ENCODE data around the gene TUBGCP2.

The TUBGCP2 gene

DNA sequence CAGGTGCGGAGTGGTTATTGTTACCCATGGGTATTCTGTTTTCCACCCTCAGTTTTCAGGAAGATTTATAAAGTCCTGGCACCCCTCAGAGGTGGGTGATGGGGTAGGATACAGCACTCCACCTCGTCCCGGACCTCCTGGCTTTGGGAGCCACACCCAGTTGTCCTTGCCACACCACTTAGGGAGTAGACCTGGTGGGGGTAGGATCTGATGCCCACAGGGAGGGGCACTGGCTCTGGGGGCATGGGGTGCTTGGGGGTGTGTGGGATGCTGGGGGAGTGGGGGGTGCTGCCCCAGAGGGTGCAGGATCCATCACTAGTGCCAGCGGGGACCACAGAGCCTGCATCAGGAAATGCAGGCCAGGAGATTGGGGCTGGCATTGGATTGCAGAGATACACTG is 4.5 kb upstream of the TUBGCP2 start:
- no peaks in the 10 kb centered on the region for H3K27me3 ChIP-seq (ENCODE audit: insufficient read depth, poor library complexity, severe bottlenecking)
- DNase-seq (ENCODE audit: low spot score) = peak; percentile 14
- H3K27ac ChIP-seq (ENCODE audit: poor library complexity, severe bottlenecking) = no peak overlapping the region
- H3K9me3 ChIP-seq (ENCODE audit: severe bottlenecking) = no peaks in the 10 kb centered on the region
- ATAC-seq (ENCODE audit: low read depth) = no peak
- TF ChIP-seq, protein P1, sequence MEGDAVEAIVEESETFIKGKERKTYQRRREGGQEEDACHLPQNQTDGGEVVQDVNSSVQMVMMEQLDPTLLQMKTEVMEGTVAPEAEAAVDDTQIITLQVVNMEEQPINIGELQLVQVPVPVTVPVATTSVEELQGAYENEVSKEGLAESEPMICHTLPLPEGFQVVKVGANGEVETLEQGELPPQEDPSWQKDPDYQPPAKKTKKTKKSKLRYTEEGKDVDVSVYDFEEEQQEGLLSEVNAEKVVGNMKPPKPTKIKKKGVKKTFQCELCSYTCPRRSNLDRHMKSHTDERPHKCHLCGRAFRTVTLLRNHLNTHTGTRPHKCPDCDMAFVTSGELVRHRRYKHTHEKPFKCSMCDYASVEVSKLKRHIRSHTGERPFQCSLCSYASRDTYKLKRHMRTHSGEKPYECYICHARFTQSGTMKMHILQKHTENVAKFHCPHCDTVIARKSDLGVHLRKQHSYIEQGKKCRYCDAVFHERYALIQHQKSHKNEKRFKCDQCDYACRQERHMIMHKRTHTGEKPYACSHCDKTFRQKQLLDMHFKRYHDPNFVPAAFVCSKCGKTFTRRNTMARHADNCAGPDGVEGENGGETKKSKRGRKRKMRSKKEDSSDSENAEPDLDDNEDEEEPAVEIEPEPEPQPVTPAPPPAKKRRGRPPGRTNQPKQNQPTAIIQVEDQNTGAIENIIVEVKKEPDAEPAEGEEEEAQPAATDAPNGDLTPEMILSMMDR (IDR thresholded peaks at IDR 0.05; ENCODE audit: poor library complexity, severe bottlenecking) = no peak
- H3K36me3 ChIP-seq (ENCODE audit: low read depth) = peaks cover 10% of the 10 kb centered on the region; the same call in 1 of the 2 replicates
- no peak overlapping the region for H3K4me3 ChIP-seq (ENCODE audit: severe bottlenecking)
- no peaks in the 10 kb centered on the region for H3K4me1 ChIP-seq (ENCODE audit: insufficient read depth, poor library complexity, severe bottlenecking)

DNA sequence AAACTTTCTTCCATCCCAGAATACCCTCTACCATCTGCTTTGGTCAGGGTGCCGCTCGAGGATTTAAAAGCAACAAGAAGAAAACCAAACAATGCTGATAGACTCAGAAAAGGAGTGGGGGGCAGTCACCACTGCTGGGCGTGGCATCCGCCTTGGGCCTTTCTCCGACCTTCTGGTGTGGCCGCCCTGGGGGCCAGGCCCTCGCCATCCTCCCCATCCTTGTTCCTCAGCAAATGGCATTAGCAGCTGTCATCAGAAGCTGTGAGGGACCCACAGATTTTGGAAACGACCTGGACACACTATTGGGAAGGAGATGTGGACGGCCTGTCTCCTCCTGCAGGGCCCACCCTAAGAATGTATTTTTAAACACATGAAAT is 4.1 kb upstream of the TUBGCP2 start:
- H3K4me1 ChIP-seq (ENCODE audit: insufficient read depth, poor library complexity, severe bottlenecking) = no peaks in the 10 kb centered on the region
- H3K36me3 ChIP-seq (ENCODE audit: low read depth) = peaks cover 10% of the 10 kb centered on the region; the same call in 1 of the 2 replicates
- H3K9me3 ChIP-seq (ENCODE audit: severe bottlenecking) = no peaks in the 10 kb centered on the region
- peak; percentile 18 for DNase-seq (ENCODE audit: low spot score)
- H3K4me3 ChIP-seq (ENCODE audit: severe bottlenecking) = no peak overlapping the region
- ATAC-seq (ENCODE audit: low read depth) = no peak
- H3K27me3 ChIP-seq (ENCODE audit: insufficient read depth, poor library complexity, severe bottlenecking) = no peaks in the 10 kb centered on the region
- no peak overlapping the region for H3K27ac ChIP-seq (ENCODE audit: poor library complexity, severe bottlenecking)
- TF ChIP-seq, protein P1 (IDR thresholded peaks at IDR 0.05; ENCODE audit: poor library complexity, severe bottlenecking) = no peak

DNA sequence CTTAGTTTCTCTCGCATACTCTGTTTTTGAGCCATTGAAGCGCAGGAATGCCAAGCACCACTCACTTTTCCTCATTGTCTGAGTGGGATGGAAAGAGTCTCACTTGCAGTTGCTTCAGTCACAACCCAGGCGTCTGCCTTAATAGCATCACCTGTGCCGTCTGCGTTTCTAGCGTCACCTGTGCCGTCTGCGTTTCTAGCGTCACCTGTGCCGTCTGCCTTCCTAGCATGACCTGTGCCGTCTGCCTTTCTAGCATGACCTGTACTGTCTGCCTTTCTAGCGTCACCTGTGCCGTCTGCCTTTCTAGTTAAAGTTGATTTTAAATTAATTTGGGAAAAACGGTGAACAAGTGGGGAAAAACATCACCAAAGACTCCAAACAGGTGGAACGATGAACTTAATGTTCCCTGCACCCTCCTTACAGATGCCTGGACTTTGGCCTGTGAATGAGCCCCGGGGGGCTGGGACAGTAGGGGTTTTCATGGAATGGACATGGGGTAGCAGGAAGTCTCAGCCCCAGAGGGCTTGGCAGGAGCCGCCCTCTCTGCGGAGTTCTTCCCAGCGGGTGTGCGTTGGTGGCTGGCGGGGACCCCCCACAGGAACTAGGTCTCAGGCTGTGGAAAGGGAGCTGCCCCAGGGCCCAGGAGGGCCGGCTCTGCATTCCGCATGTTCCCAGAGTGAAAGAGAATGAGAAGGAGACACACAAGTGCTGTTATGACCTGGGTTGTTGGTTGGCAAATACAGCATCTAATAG is 3.5 kb upstream of the TUBGCP2 start:
- Histone ChIP-seq H3K4me3 (ENCODE audit: severe bottlenecking) (no peak overlapping the region), H3K4me1 (ENCODE audit: insufficient read depth, poor library complexity, severe bottlenecking) (peaks cover under 1% of the 10 kb centered on the region), H3K9me3 (ENCODE audit: severe bottlenecking) (no peaks in the 10 kb centered on the region), H3K27me3 (ENCODE audit: insufficient read depth, poor library complexity, severe bottlenecking) (no peaks in the 10 kb centered on the region), H3K36me3 (ENCODE audit: low read depth) (peaks cover 11% of the 10 kb centered on the region; the same call in 1 of the 2 replicates), H3K27ac (ENCODE audit: poor library complexity, severe bottlenecking) (no peak overlapping the region)
- TF ChIP-seq, protein P1 (IDR thresholded peaks at IDR 0.05; ENCODE audit: poor library complexity, severe bottlenecking) = no peak
- ATAC-seq (ENCODE audit: low read depth) (no peak), DNase-seq (ENCODE audit: low spot score) (peak; percentile 31)

DNA sequence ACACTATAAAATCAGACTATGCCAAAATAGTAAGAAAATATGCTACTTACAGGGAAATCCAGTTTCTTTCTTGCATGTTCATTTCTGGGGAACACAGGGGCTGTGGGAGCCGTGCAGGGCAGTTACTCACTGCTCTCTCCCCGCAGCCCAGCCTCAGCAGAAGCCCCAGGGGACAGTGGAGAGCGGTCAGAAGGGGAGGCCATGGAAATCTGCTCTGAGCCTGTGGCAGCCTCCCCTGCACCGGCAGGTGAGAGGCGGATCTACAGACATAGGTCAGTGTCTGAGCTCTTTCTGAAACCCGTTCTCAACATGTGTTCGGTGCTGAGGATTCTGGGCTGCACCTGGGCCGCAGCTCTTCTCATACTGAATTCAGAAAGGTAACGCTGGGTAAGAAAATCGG is 2.9 kb upstream of the TUBGCP2 start:
- ATAC-seq (ENCODE audit: low read depth) = no peak
- H3K4me3 ChIP-seq (ENCODE audit: severe bottlenecking) = no peak overlapping the region
- TF ChIP-seq, protein P1 (IDR thresholded peaks at IDR 0.05; ENCODE audit: poor library complexity, severe bottlenecking) = no peak
- no peaks in the 10 kb centered on the region for H3K27me3 ChIP-seq (ENCODE audit: insufficient read depth, poor library complexity, severe bottlenecking)
- peaks cover 15% of the 10 kb centered on the region; the same call in 1 of the 2 replicates for H3K36me3 ChIP-seq (ENCODE audit: low read depth)
- DNase-seq (ENCODE audit: low spot score) = peak; percentile 23
- no peaks in the 10 kb centered on the region for H3K9me3 ChIP-seq (ENCODE audit: severe bottlenecking)
- H3K4me1 ChIP-seq (ENCODE audit: insufficient read depth, poor library complexity, severe bottlenecking) = peaks cover 3% of the 10 kb centered on the region
- H3K27ac ChIP-seq (ENCODE audit: poor library complexity, severe bottlenecking) = no peak overlapping the region

DNA sequence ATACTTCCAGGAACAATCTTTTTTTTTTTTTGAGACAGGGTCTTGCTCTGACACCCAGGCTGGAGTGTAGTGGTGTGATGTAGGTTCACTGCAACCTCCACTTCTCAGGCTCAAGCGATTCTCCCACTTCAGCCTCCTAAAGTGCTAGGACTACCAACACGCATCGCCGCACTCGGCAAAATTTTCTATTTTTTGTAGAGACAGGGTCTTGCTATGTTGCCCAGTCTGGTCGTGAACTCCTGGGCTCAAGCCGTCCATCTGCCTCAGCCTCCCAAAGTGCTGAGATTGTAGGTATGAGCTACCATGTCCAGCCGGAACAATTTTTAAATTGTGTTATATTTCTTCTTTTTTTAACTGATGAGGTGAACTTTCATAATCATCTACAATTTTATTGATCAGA is 2.1 kb upstream of the TUBGCP2 start:
- ATAC-seq (ENCODE audit: low read depth) (no peak), DNase-seq (ENCODE audit: low spot score) (no peak)

More for the DNA sequence above, 2.1 kb upstream of the TUBGCP2 start:
- Histone ChIP-seq H3K27me3 (ENCODE audit: insufficient read depth, poor library complexity, severe bottlenecking) (no peaks in the 10 kb centered on the region), H3K4me1 (ENCODE audit: insufficient read depth, poor library complexity, severe bottlenecking) (peaks cover 3% of the 10 kb centered on the region), H3K4me3 (ENCODE audit: severe bottlenecking) (no peak overlapping the region), H3K9me3 (ENCODE audit: severe bottlenecking) (no peaks in the 10 kb centered on the region), H3K36me3 (ENCODE audit: low read depth) (peaks cover 17% of the 10 kb centered on the region), H3K27ac (ENCODE audit: poor library complexity, severe bottlenecking) (no peak overlapping the region)
- TF ChIP-seq, protein P1 (IDR thresholded peaks at IDR 0.05; ENCODE audit: poor library complexity, severe bottlenecking) = no peak
